Mesodermal cell (in vitro differentiated cells): ENCODE results near the gene TCF12.
A peak's percentile ranks its signal among the peaks of the same experiment; 100 is the strongest.

ENCODE experiments used
- H3K27ac ChIP-seq: 2 replicates; pipeline ENCODE4 v1.7.0; 2013; ENCODE audit warnings: mild to moderate bottlenecking, low read depth, low read length, moderate library complexity; ENCODE audit not compliant: severe bottlenecking
- H3K36me3 ChIP-seq: 2 replicates; pipeline ENCODE4 v1.7.1; 2013; ENCODE audit warnings: mild to moderate bottlenecking, low read length, moderate library complexity; ENCODE audit not compliant: control insufficient read depth, insufficient read depth
- H3K4me1 ChIP-seq: one replicate; pipeline ENCODE4 v1.7.1; 2013; ENCODE audit warnings: mild to moderate bottlenecking, low read length; ENCODE audit not compliant: insufficient read depth, control insufficient read depth, poor library complexity, severe bottlenecking
- H3K4me3 ChIP-seq: 2 replicates; pipeline ENCODE4 v1.7.0; 2013; ENCODE audit warnings: low read length, control low read depth, mild to moderate bottlenecking; ENCODE audit not compliant: insufficient read depth, poor library complexity, severe bottlenecking; ENCODE audit errors: extremely low read depth
- H3K9me3 ChIP-seq: 2 replicates; pipeline ENCODE4 v1.7.1; 2013; ENCODE audit warnings: mild to moderate bottlenecking, low read length, moderate library complexity; ENCODE audit not compliant: control insufficient read depth
- WGBS, 2 experiments: methylation state at CpG; one replicate each; pipeline ENCODE4 v1.1.5; 2013; ENCODE audit warnings: missing lambda C conversion rate in 2 of 2; ENCODE audit not compliant: insufficient coverage in 2 of 2; 5-methylcytosine and 5-hydroxymethylcytosine counted together

TCF12 gene

DNA sequence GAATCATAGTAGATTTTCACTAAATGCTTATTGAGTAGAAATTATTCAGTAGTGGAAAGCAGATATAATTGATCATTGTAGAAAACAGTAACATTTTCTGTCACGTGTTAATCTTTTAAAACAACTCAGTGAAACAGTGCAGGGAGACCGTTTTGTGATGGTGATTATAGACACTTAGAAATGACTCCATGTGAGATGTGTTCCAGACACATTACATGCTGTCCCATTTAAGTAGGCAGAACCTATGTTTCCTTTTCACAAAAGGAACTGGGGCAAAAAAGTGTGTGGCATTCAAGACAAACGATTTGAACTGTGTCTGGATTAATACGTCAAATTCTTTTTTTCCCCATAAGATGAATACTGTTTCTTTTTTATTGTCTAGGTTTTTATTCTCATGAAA is 126.5 kb downstream of the TCF12 start:
- H3K36me3 ChIP-seq: peaks cover 6% of the 10 kb centered on the region
- H3K4me3 ChIP-seq: no peak overlapping the region
- H3K27ac ChIP-seq: no peak overlapping the region
- H3K4me1 ChIP-seq: peaks cover 8% of the 10 kb centered on the region
- WGBS, 2 experiments: 100% methylated on average over 1 to 2 of the region's 4 CpGs
- H3K9me3 ChIP-seq: no peaks in the 10 kb centered on the region

DNA sequence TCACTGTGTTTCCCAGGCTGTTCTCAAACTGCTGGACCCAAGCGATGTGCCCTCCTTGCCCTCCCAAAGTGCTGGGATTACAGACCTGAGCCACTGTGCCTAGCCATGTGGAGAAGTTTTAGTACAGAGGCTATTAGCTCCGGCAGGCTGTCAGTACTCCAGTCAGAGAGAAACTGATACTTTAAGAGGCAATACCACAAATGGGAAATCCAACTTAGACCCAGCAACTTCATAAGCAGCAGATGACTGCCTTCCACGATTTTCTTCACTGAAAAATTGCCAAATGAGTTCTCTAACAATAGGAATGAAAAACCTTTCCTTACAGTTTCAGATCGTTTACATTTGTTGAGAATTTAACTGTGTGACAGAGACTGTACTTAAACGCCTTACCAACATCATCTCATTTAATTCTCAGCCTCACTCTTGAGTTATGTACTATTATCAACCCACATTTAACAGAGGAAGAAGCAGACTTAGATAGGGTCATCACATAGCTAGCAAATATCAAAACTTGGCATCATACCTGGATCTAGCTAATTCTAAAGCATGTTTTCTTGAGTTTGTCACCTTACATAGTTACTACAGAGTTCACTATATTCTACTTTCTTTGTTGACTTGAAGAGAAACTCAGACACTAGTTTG is 127.4 kb downstream of the TCF12 start:
- H3K4me3 ChIP-seq: no peak overlapping the region
- H3K4me1 ChIP-seq: peaks cover 8% of the 10 kb centered on the region
- WGBS, 2 experiments: 82 to 97% methylated on average over 2 to 5 of the region's 5 CpGs

GRCh38 chr15:57048930-57049549 is 130.6 kb downstream of the TCF12 start:
- no peaks in the 10 kb centered on the region for H3K9me3 ChIP-seq
- peaks cover 6% of the 10 kb centered on the region for H3K36me3 ChIP-seq
- no peak overlapping the region for H3K27ac ChIP-seq
- 100% methylated on average over 2 of the region's 6 CpGs; no CpG with 5 or more reads in 1 of the 2 experiments for WGBS, 2 experiments
- H3K4me1 ChIP-seq: peaks cover 8% of the 10 kb centered on the region
- H3K4me3 ChIP-seq: no peak overlapping the region

More for the DNA sequence above, 127.4 kb downstream of the TCF12 start:
- no peak overlapping the region for H3K27ac ChIP-seq
- H3K36me3 ChIP-seq: peaks cover 6% of the 10 kb centered on the region
- H3K9me3 ChIP-seq: no peaks in the 10 kb centered on the region

DNA sequence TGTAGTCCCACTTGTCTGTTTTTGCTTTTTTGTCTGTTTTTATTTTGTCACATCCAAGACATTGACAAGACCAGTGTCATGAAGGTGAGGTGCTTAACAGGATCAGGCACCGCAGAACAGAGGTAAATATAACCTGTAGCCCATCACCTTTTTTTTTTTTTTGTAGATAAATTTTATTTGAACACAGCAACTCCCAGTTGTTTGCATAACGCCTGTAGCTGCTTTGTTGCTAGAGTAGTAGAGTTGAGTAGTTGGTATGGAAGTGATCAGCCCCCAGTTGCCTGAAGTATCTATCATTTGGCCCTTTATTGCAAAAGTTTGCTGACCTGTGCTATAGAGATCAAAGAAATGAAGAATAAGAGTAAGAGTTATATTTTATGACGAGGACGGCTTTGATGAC is 135.0 kb downstream of the TCF12 start:
- no peaks in the 10 kb centered on the region for H3K9me3 ChIP-seq
- H3K27ac ChIP-seq: no peak overlapping the region
- 94 to 95% methylated on average over 2 of the region's 4 CpGs for WGBS, 2 experiments
- no peaks in the 10 kb centered on the region for H3K36me3 ChIP-seq
- H3K4me3 ChIP-seq: no peak overlapping the region
- peaks cover 22% of the 10 kb centered on the region for H3K4me1 ChIP-seq

DNA sequence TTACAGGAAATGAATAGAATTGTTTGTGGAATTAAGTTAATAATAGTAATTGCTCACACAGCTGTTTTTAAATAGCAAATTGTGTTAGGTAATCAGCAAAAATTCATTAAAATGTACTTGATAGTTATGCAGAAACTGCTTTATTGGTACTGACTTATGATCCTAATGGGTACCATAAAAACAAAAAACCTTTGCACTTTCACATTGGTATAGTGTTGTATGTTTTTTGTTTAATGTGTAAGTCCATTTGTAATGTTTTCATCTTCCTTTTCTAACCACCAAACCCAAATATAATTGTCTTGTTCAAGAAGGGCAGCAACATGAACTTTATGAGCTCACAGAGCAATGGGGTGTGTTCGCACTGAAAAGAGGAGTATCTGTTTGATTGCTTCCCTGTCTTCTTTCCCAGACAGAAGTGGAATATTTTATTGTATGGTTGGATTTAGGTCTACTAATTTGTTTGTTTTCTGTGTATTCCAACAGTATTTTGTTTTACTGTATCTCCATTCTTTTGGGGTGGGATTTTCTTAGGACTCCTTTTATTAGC is 135.8 kb downstream of the TCF12 start:
- Histone ChIP-seq H3K4me1 (peaks cover 19% of the 10 kb centered on the region), H3K4me3 (no peak overlapping the region), H3K36me3 (no peaks in the 10 kb centered on the region), H3K9me3 (no peaks in the 10 kb centered on the region), H3K27ac (no peak overlapping the region)
- WGBS, 2 experiments: no CpG with 5 or more reads among the region's 1 CpG

GRCh38 chr15:57056357-57056756 is 137.9 kb downstream of the TCF12 start:
- H3K4me1 ChIP-seq: peaks cover 37% of the 10 kb centered on the region
- 100% methylated on average over 1 to 2 of the region's 7 CpGs for WGBS, 2 experiments
- H3K36me3 ChIP-seq: no peaks in the 10 kb centered on the region
- no peaks in the 10 kb centered on the region for H3K9me3 ChIP-seq
- H3K4me3 ChIP-seq: no peak overlapping the region
- no peak overlapping the region for H3K27ac ChIP-seq

GRCh38 chr15:57057134-57057930 is 138.9 kb downstream of the TCF12 start:
- peaks cover 42% of the 10 kb centered on the region for H3K4me1 ChIP-seq
- no peaks in the 10 kb centered on the region for H3K36me3 ChIP-seq
- no peaks in the 10 kb centered on the region for H3K9me3 ChIP-seq
- WGBS, 2 experiments: 87% methylated on average over 3 of the region's 3 CpGs
- H3K27ac ChIP-seq: peak overlapping the region; percentile 18
- no peak overlapping the region for H3K4me3 ChIP-seq

- WGBS, 2 experiments: 100% methylated on average over 1 of the region's 2 CpGs
- H3K36me3 ChIP-seq: peaks cover 2% of the 10 kb centered on the region
- H3K27ac ChIP-seq: peak overlapping the region; percentile 10
- H3K4me3 ChIP-seq: no peak overlapping the region
- peaks cover 42% of the 10 kb centered on the region for H3K4me1 ChIP-seq
- no peaks in the 10 kb centered on the region for H3K9me3 ChIP-seq
Measured at GRCh38 chr15:57059026-57059660, 140.7 kb downstream of the TCF12 start.

- no peaks in the 10 kb centered on the region for H3K9me3 ChIP-seq
- 78% methylated on average over 1 of the region's 2 CpGs; no CpG with 5 or more reads in 1 of the 2 experiments for WGBS, 2 experiments
Measured at GRCh38 chr15:57060799-57061198, 142.4 kb downstream of the TCF12 start.

GRCh38 chr15:57061281-57061680 is 142.8 kb downstream of the TCF12 start:
- no peak overlapping the region for H3K4me3 ChIP-seq
- peaks cover 42% of the 10 kb centered on the region for H3K4me1 ChIP-seq
- H3K27ac ChIP-seq: peak overlapping the region; percentile 57
- H3K36me3 ChIP-seq: peaks cover 8% of the 10 kb centered on the region
- WGBS, 2 experiments: no CpG with 5 or more reads among the region's 2 CpGs
- H3K9me3 ChIP-seq: no peaks in the 10 kb centered on the region

More at GRCh38 chr15:57060799-57061198, 142.4 kb downstream of the TCF12 start:
- peak overlapping the region; percentile 57 for H3K27ac ChIP-seq
- no peak overlapping the region for H3K4me3 ChIP-seq
- H3K4me1 ChIP-seq: peaks cover 42% of the 10 kb centered on the region
- H3K36me3 ChIP-seq: peaks cover 8% of the 10 kb centered on the region
